Activated CD4-positive, alpha-beta T cell treated with anti-CD3 and anti-CD28 coated beads for 48 hours (primary cell): ENCODE measurements around the gene HCN4.
"Not testable (repeated sequence)": the region's sequence is repeated elsewhere in the genome, so short reads cannot be mapped to it uniquely, and the experiment has no call there.

Source experiments
- DNase-seq: peaks from one replicate; pipeline ENCODE4 v3.0.0-alpha.2; 2020

The HCN4 gene

GRCh38 chr15:73323956-73324355, 44.8 kb downstream of the HCN4 start:
- DNase-seq: no peak

GRCh38 chr15:73323374-73323955, 45.3 kb downstream of the HCN4 start:
- no peak for DNase-seq

- no peak for DNase-seq
Observed at GRCh38 chr15:73322665-73323373, 45.9 kb downstream of the HCN4 start.

GRCh38 chr15:73321496-73322450, 47.0 kb downstream of the HCN4 start:
- no peak for DNase-seq

- no peak for DNase-seq
Observed at GRCh38 chr15:73320619-73321180, 48.1 kb downstream of the HCN4 start.

- DNase-seq: no peak
Observed at GRCh38 chr15:73319460-73320245, 49.1 kb downstream of the HCN4 start.

- DNase-seq: no peak
Observed at GRCh38 chr15:73318463-73319351, 50.1 kb downstream of the HCN4 start.

GRCh38 chr15:73317651-73318462, 50.9 kb downstream of the HCN4 start:
- DNase-seq: no peak

- no peak for DNase-seq
Observed at GRCh38 chr15:73313861-73314260, 54.9 kb downstream of the HCN4 start.

- no peak for DNase-seq
Observed at GRCh38 chr15:73308305-73308704, 60.5 kb downstream of the HCN4 start.

- peak; percentile 33 for DNase-seq
Observed at GRCh38 chr15:73305331-73306211, 63.2 kb downstream of the HCN4 start.

- DNase-seq: no peak
Observed at GRCh38 chr15:73303636-73304035, 65.1 kb downstream of the HCN4 start.

- DNase-seq: not testable (repeated sequence)
Observed at GRCh38 chr15:73300286-73300685, 68.5 kb downstream of the HCN4 start.

GRCh38 chr15:73298522-73299245, 70.1 kb downstream of the HCN4 start:
- DNase-seq: no peak

GRCh38 chr15:73296609-73297353, 72.0 kb downstream of the HCN4 start:
- no peak for DNase-seq

- DNase-seq: no peak
Observed at GRCh38 chr15:73295630-73296286, 73.0 kb downstream of the HCN4 start.

GRCh38 chr15:73293773-73294172, 75.0 kb downstream of the HCN4 start:
- DNase-seq: no peak
